ENCODE results near the gene CFAP74. TPM values are rescaled to one million over a fixed set of nuclear protein-coding genes. Genes with fewer than 3 reads are reported as not detected.

Gene CFAP74
- total RNA-seq, 1 donor from 2014 or later = not detected

DNA sequence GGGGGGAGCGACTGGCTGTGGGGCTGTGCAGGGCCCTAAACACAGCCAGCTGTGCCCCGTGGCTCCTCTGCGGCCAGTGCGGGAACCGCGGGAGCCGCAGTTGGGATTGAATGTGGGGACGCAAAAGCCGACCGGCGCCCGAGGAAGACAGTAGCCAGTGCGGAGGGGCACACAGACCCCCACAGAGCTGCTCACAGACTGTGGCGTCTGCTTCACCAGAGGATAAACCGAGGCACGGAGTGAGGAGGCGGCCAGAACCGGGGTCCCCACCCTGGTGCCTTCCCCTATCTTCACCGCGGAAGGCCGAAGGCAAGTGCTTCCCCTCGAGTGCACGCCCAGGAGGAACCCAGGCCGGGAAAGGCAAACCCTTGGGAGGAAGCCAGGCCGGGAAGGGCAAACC, 75.8 kb downstream of the CFAP74 start:
- H3K4me3 ChIP-seq (ENCODE audit: low read depth, low read length) = no peak overlapping the region
- TF ChIP-seq, protein P1, sequence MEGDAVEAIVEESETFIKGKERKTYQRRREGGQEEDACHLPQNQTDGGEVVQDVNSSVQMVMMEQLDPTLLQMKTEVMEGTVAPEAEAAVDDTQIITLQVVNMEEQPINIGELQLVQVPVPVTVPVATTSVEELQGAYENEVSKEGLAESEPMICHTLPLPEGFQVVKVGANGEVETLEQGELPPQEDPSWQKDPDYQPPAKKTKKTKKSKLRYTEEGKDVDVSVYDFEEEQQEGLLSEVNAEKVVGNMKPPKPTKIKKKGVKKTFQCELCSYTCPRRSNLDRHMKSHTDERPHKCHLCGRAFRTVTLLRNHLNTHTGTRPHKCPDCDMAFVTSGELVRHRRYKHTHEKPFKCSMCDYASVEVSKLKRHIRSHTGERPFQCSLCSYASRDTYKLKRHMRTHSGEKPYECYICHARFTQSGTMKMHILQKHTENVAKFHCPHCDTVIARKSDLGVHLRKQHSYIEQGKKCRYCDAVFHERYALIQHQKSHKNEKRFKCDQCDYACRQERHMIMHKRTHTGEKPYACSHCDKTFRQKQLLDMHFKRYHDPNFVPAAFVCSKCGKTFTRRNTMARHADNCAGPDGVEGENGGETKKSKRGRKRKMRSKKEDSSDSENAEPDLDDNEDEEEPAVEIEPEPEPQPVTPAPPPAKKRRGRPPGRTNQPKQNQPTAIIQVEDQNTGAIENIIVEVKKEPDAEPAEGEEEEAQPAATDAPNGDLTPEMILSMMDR (conservative IDR thresholded peaks at IDR 0.05; ENCODE audit: low read depth, low read length) = no peak
- DNase-seq (ENCODE audit: low read depth) = no peak

DNA sequence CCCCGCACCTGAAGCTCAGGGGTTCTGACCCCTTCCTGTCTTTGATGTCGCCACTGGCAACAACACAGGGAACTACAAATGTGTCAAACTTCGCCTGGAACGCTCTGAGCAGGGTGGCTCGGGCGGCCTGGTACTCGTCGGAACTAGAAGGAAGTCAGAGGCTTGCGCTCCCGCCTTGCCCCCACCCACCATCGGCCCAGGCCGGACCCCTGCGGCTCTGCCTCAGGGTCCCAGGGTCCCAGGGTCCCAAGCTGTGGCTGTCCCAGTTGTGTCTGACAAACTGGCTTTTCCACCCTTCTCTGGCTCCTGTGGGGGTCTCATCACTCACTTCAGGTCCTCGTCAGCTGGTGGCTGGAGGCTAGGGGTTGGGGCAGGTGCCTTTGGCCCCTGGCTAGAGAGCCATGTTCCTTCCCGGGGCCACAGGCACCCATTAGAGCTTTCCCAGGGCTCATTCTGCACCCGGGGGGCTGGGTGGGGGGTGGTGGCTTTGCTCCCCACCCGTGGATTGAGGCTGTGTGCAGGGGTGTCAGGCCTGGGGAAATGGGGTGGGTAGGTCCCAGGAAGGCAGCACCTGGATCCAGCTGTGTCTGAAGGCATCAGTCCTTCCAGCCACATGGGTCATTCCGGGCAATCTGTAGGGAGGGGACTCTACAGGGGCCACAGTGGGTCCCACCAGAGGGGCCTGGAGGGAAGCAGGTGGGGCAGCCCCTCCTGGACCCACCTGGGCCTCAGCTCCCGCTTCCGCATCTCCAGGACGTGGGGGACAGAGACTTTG, 76.5 kb downstream of the CFAP74 start:
- no peak overlapping the region for H3K4me3 ChIP-seq (ENCODE audit: low read depth, low read length)
- TF ChIP-seq, protein P1 (conservative IDR thresholded peaks at IDR 0.05; ENCODE audit: low read depth, low read length) = no peak
- no peak for DNase-seq (ENCODE audit: low read depth)

DNA sequence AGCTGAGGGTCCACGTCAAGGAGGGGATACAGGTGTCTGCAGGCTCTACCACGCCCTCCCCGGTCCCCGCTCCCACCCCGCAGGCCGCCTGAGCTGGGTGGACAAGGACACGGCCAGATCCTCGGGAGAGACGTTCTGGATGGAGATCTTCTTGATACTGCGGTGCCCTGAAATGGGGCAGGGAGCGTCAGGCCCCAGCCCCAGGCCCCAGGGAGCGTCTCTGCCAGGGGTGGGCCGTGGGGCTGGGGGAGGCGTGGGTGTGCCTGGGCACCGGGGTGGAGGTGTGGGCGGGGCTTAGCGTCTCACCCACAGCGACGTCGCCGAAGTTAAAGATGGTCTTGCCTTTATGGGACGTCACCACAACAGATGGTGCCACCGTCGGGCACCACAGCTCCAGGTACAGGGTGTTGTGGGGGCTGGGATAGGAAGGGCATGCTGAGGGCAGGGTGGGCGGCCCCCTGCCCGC, 77.2 kb downstream of the CFAP74 start:
- DNase-seq (ENCODE audit: low read depth) = no peak
- no peak overlapping the region for H3K4me3 ChIP-seq (ENCODE audit: low read depth, low read length)
- TF ChIP-seq, protein P1 (conservative IDR thresholded peaks at IDR 0.05; ENCODE audit: low read depth, low read length) = no peak

DNA sequence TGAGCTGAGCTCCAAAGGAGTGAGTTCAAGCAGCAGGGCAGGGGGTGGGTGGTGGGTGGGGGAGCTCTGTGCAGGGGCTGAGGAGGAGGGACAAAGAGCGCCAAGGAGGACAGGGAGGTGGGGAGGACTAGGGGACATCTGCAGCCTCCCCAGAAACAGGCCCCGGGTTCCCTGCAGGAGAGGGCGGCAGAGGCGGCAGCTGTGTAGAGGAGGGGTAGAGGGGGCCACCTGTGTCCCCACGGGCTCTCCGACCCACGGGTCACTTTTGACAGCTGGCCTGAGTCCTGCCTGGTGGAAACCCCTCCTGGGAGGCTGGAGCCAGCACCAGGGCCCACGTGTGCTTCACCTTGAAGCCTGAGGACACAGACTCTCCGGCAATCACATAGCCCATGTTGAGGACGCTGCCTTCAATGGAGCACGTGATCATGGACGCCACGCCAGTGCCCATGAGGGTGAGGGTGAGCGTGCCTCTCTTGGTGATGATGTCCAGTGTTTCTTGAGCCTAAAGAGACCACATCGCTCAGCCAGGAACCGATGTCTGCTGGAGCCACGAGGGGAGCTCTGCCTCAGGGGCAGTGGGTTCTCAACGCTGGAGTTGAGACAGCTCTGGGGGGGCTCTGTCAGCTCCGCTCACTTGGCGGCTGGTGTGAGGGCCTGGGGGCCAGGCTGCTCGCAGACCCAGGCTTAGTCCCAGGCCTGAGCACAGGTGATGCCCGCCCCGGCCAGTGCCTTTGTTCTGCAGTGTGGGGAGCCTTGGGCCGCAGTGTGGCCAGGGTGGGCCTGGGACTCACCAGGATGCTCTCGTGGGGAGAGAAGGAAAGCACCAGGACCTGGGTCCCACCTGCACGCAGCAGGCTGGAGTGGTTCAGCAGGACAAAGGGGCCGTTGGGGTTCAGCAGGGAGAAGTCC, 77.9 kb downstream of the CFAP74 start:
- DNase-seq (ENCODE audit: low read depth) = no peak
- H3K4me3 ChIP-seq (ENCODE audit: low read depth, low read length) = no peak overlapping the region
- TF ChIP-seq, protein P1 (conservative IDR thresholded peaks at IDR 0.05; ENCODE audit: low read depth, low read length) = no peak

DNA sequence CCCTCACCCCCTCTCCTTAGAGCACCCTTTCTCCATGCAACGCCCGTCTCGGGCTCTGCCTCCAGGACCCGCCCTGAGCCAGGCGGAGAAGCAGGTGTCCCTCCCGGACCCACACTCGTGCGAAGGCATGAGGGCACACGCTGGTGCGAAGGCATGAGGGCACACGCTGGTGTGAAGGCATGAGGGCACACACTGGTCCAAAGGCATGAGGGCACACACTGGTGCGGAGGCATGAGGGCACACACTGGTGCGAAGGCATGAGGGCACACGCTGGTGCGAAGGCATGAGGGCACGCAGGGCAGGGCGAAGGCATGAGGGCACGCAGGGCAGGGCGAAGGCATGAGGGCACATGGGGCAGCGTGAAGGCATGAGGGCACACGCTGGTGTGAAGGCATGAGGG, 78.7 kb downstream of the CFAP74 start:
- TF ChIP-seq, protein P1 (conservative IDR thresholded peaks at IDR 0.05; ENCODE audit: low read depth, low read length) = no peak

DNA sequence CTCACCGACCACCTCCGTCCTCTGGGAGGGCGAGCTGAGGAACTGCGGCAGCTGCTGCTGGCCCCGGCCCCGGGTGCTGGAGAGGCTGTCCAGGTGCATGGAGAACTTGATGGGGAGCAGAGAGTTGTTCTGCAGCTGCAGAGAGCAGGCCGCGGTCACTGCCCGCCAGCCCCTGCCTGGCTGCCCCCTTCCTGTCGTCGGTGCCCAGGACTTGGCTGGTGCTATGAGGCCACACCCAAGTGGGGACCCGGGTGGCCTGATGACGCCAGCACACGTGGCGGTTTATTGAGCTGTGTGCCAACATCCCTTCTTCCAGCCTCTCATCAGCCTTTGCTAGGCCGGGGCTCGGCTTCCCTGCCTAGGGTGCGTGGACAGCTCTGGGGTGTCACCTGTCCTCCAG, 79.2 kb downstream of the CFAP74 start:
- TF ChIP-seq, protein P1 (conservative IDR thresholded peaks at IDR 0.05; ENCODE audit: low read depth, low read length) = no peak
- no peak for DNase-seq (ENCODE audit: low read depth)
- H3K4me3 ChIP-seq (ENCODE audit: low read depth, low read length) = no peak overlapping the region

More for the DNA sequence above, 78.7 kb downstream of the CFAP74 start:
- H3K4me3 ChIP-seq (ENCODE audit: low read depth, low read length) = no peak overlapping the region
- DNase-seq (ENCODE audit: low read depth) = no peak

Data from epithelial cell of proximal tubule (primary cell).